Loucy (cell line): ENCODE data around the gene MYRIP.

Experiments used
- H2AFZ ChIP-seq: fragments of 200-600 bp; sonication (generic); 2 replicates; pipeline ENCODE4 v1.6.0; 2016; ENCODE audit warnings: antibody characterized with exemption, mild to moderate bottlenecking, low read length, moderate library complexity
- H3F3A ChIP-seq: fragments of 200-600 bp; 2 replicates; pipeline ENCODE4 v1.6.0; 2016; ENCODE audit warnings: antibody characterized with exemption, low read depth, mild to moderate bottlenecking
- H3K27me3 ChIP-seq: fragments of 200-600 bp; sonication (generic); 2 replicates; pipeline ENCODE4 v1.6.1; 2014; ENCODE audit warnings: low read length, mild to moderate bottlenecking; ENCODE audit not compliant: insufficient read depth, poor library complexity, severe bottlenecking
- H3K36me3 ChIP-seq: fragments of 200-600 bp; sonication (generic); 2 replicates; pipeline ENCODE4 v1.6.1; 2016; ENCODE audit warnings: low read length; ENCODE audit not compliant: insufficient read depth
- H3K4me1 ChIP-seq: fragments of 200-600 bp; sonication (generic); 2 replicates; pipeline ENCODE4 v1.5.1; 2014; ENCODE audit warnings: low read length, mild to moderate bottlenecking; ENCODE audit not compliant: insufficient read depth, poor library complexity, severe bottlenecking
- H3K4me2 ChIP-seq: fragments of 200-600 bp; sonication (generic); 2 replicates; pipeline ENCODE4 v1.6.0; 2014; ENCODE audit warnings: antibody characterized with exemption, low read length, low read depth, mild to moderate bottlenecking; ENCODE audit not compliant: poor library complexity, severe bottlenecking
- H3K4me3 ChIP-seq: fragments of 200-600 bp; sonication (generic); 2 replicates; pipeline ENCODE4 v1.5.1; 2014; ENCODE audit warnings: low read length, mild to moderate bottlenecking, mixed read lengths; ENCODE audit not compliant: poor library complexity, severe bottlenecking
- H3K79me2 ChIP-seq: fragments of 200-600 bp; sonication (generic); 2 replicates; pipeline ENCODE4 v1.6.1; 2014; ENCODE audit warnings: low read length; ENCODE audit not compliant: insufficient read depth
- H3K9ac ChIP-seq: fragments of 200-600 bp; sonication (generic); 2 replicates; pipeline ENCODE4 v1.6.0; 2014; ENCODE audit warnings: mild to moderate bottlenecking, low read depth, low read length, moderate library complexity; ENCODE audit not compliant: poor library complexity, severe bottlenecking
- H3K9me2 ChIP-seq: fragments of 200-600 bp; sonication (generic); replicated peaks from 2 replicates; pipeline ENCODE4 v1.6.1; 2016; ENCODE audit warnings: low read depth, low read length, mixed read lengths
- H3K9me3 ChIP-seq: fragments of 200-600 bp; sonication (generic); 2 replicates; pipeline ENCODE4 v1.6.1; 2014; ENCODE audit warnings: mild to moderate bottlenecking, antibody characterized with exemption, low read length, low read depth; ENCODE audit not compliant: insufficient read depth
- H4K20me1 ChIP-seq: fragments of 200-600 bp; sonication (generic); 2 replicates; pipeline ENCODE4 v1.6.0; 2014; ENCODE audit warnings: antibody characterized with exemption, low read length, mild to moderate bottlenecking; ENCODE audit not compliant: insufficient read depth, poor library complexity, severe bottlenecking
- CTCF ChIP-seq: fragments of 200-600 bp; sonication (generic); conservative IDR thresholded peaks from 2 replicates; pipeline ENCODE4 v1.5.1; 2014; ENCODE audit warnings: mild to moderate bottlenecking, antibody characterized with exemption, low read length
- EZH2phosphoT487 ChIP-seq: fragments of 200-600 bp; IDR thresholded peaks from 2 replicates; pipeline ENCODE4 v1.6.1; 2018; ENCODE audit warnings: antibody characterized with exemption, mild to moderate bottlenecking, moderate library complexity, borderline replicate concordance

MYRIP gene

DNA sequence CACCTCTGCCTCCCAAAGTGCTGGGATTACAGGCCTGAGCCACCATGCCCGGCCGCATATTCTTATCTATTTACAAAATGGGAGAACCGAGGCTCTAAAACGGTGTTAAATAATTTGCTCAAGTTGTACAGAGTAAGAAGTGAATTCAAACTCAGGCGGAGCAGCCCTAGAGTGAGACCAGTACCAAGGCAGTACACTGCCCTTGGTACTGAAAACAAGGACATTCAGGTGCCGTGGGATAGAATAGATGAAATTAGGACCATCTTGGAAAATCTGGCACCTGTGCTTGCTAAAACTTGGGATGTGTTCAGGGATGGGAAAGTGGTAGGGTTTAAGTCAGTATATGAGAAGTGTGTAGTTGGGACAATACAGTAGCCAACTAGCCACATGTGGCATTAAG lies 100.7 kb downstream of the MYRIP start:
- Histone ChIP-seq H3K9me2 (no peaks in the 10 kb centered on the region), H3K4me2 (no peak overlapping the region), H3K79me2 (no peaks in the 10 kb centered on the region), H3K4me3 (no peak overlapping the region), H3K9ac (no peak overlapping the region), H3K4me1 (peaks cover 5% of the 10 kb centered on the region), H2AFZ (no peak overlapping the region), H3K36me3 (no peaks in the 10 kb centered on the region), H4K20me1 (no peaks in the 10 kb centered on the region), H3K27me3 (no peaks in the 10 kb centered on the region), H3K9me3 (no peaks in the 10 kb centered on the region), H3F3A (no peaks in the 10 kb centered on the region)
- no peak for TF ChIP-seq EZH2phosphoT487
- TF ChIP-seq CTCF = no peak

GRCh38 chr3:39910826-39911464 lies 101.5 kb downstream of the MYRIP start:
- H3K4me3 ChIP-seq = no peak overlapping the region

GRCh38 chr3:39911465-39912309 lies 102.3 kb downstream of the MYRIP start:
- H3K4me3 ChIP-seq = no peak overlapping the region
- no peak overlapping the region for H3K4me2 ChIP-seq
- no peaks in the 10 kb centered on the region for H3K79me2 ChIP-seq
- no peaks in the 10 kb centered on the region for H3K27me3 ChIP-seq
- no peaks in the 10 kb centered on the region for H4K20me1 ChIP-seq
- TF ChIP-seq EZH2phosphoT487 (no peak), CTCF (peak; percentile 28; the same call in 1 of the 2 replicates)
- H3K36me3 ChIP-seq = no peaks in the 10 kb centered on the region
- H3K9me2 ChIP-seq = no peaks in the 10 kb centered on the region
- H2AFZ ChIP-seq = no peak overlapping the region
- H3K4me1 ChIP-seq = peaks cover 5% of the 10 kb centered on the region
- no peak overlapping the region for H3K9ac ChIP-seq
- H3F3A ChIP-seq = no peaks in the 10 kb centered on the region
- H3K9me3 ChIP-seq = no peaks in the 10 kb centered on the region

More at GRCh38 chr3:39910826-39911464, 101.5 kb downstream of the MYRIP start:
- Histone ChIP-seq H4K20me1 (no peaks in the 10 kb centered on the region), H3K79me2 (no peaks in the 10 kb centered on the region), H3K9ac (no peak overlapping the region), H3F3A (no peaks in the 10 kb centered on the region), H2AFZ (no peak overlapping the region), H3K4me1 (peaks cover 5% of the 10 kb centered on the region), H3K4me2 (no peak overlapping the region), H3K9me3 (no peaks in the 10 kb centered on the region), H3K27me3 (no peaks in the 10 kb centered on the region), H3K9me2 (no peaks in the 10 kb centered on the region), H3K36me3 (no peaks in the 10 kb centered on the region)
- no peak for TF ChIP-seq CTCF
- TF ChIP-seq EZH2phosphoT487 = no peak
